B cell (primary cell): ENCODE measurements around the gene PAIP1. TPM values are rescaled to one million over a fixed set of nuclear protein-coding genes. Genes with fewer than 3 reads are reported as not detected.

Experiments
- ATAC-seq: fragments of 200-7000 bp; cut with Tn5 transposase; one replicate; pipeline ENCODE4 v1.10.0; 2021; ENCODE audit warnings: low read depth, mild to moderate bottlenecking, moderate number of reproducible peaks, moderate library complexity
- CTCF ChIA-PET: fragments of 350-600 bp; sonication (Branson Sonifier 250); formaldehyde crosslinking; loops from one replicate; lab custom pipeline; 2021; ENCODE audit warnings: antibody characterized with exemption, inconsistent platforms; lab: Charles Lee
- POLR2A ChIA-PET: fragments of 350-600 bp; sonication (Branson Sonifier 250); formaldehyde crosslinking; loops from one replicate; lab custom pipeline; 2021; ENCODE audit warnings: antibody characterized with exemption; lab: Charles Lee
- DNase-seq: peaks from one replicate; pipeline ENCODE4 v3.0.0; 2013
- H2AFZ ChIP-seq: 2 replicates; pipeline ENCODE4 v1.6.1; 2012; ENCODE audit warnings: mild to moderate bottlenecking, low read depth, low read length; ENCODE audit not compliant: insufficient read depth, poor library complexity, severe bottlenecking
- H3K27ac ChIP-seq, 2 donors: 1 replicate in 1 of 2; 2 replicates in 1 of 2; pipeline ENCODE4 v1.5.1; 2012 to 2013; ENCODE audit warnings: low read length in 2 of 2, mild to moderate bottlenecking in 2 of 2, moderate library complexity in 1 of 2
- H3K27me3 ChIP-seq, 4 experiments: fragments of 200-600 bp in 1 of 4; sonication (generic) in 1 of 4; replicated peaks in 1 of 4; 1 replicate in 2 of 4; 2 replicates in 2 of 4; pipeline versions ENCODE4 v1.6.1 to v1.7.0; 2013 to 2016; ENCODE audit warnings: low read length in 3 of 4, mild to moderate bottlenecking in 2 of 4, mixed read lengths in 1 of 4, moderate library complexity in 1 of 4; ENCODE audit not compliant: insufficient read depth in 4 of 4, control insufficient read depth in 3 of 4; ENCODE audit errors: control extremely low read depth in 1 of 4
- H3K36me3 ChIP-seq, 2 experiments: replicated peaks in 1 of 2; 1 replicate in 1 of 2; 2 replicates in 1 of 2; pipeline versions ENCODE4 v1.6.1 to v1.7.1; 2013; ENCODE audit warnings: low read length in 1 of 2; ENCODE audit not compliant: insufficient read depth in 2 of 2, control insufficient read depth in 1 of 2; ENCODE audit errors: control extremely low read depth in 1 of 2, extremely low read depth in 1 of 2
- H3K4me1 ChIP-seq, 2 donors: fragments of 200-600 bp in 1 of 2; sonication (generic) in 1 of 2; 1 replicate in 1 of 2; 2 replicates in 1 of 2; pipeline versions ENCODE4 v1.5.1 to v1.6.1; 2013 to 2017; ENCODE audit warnings: low read length in 2 of 2; ENCODE audit not compliant: control insufficient read depth in 2 of 2, insufficient read depth in 2 of 2
- H3K4me2 ChIP-seq: replicated peaks from 2 replicates; pipeline ENCODE3; 2012; ENCODE audit warnings: mild to moderate bottlenecking, low read depth, low read length; ENCODE audit not compliant: poor library complexity, severe bottlenecking
- H3K4me3 ChIP-seq, 5 experiments: fragments of 200-600 bp in 1 of 5; sonication (generic) in 1 of 5; 1 replicate in 3 of 5; 2 replicates in 2 of 5; pipeline versions ENCODE4 v1.5.1 to v1.7.0; 2011 to 2016; ENCODE audit warnings: low read length in 4 of 5, mild to moderate bottlenecking in 4 of 5, low read depth in 2 of 5, control low read depth in 1 of 5, moderate library complexity in 1 of 5; ENCODE audit not compliant: insufficient read depth in 1 of 5; ENCODE audit errors: control extremely low read depth in 1 of 5, extremely low read depth in 1 of 5
- H3K79me2 ChIP-seq: fragments of 200-600 bp; sonication (generic); one replicate; pipeline ENCODE4 v1.6.0; 2016; ENCODE audit warnings: low read length; ENCODE audit not compliant: control insufficient read depth, insufficient read depth
- H3K9ac ChIP-seq: fragments of 200-600 bp; sonication (generic); 2 replicates; pipeline ENCODE4 v1.6.1; 2017; ENCODE audit warnings: mild to moderate bottlenecking, low read length, moderate library complexity
- H3K9me3 ChIP-seq, 3 donors: one replicate each; pipeline versions ENCODE4 v1.6.1 to v1.7.1; 2013; ENCODE audit warnings: low read length in 2 of 3; ENCODE audit not compliant: control insufficient read depth in 2 of 3, insufficient read depth in 1 of 3; ENCODE audit errors: control extremely low read depth in 1 of 3
- H4K20me1 ChIP-seq: 2 replicates; pipeline ENCODE4 v1.6.0; 2012; ENCODE audit warnings: mild to moderate bottlenecking, low read length; ENCODE audit not compliant: insufficient read depth, control insufficient read depth, poor library complexity, severe bottlenecking
- H3K27ac Mint-ChIP-seq: one replicate; pipeline ENCODE4 v1.8.0; 2021; ENCODE audit warnings: mixed read lengths
- H3K27me3 Mint-ChIP-seq: one replicate; pipeline ENCODE4 v1.8.0; 2021; ENCODE audit warnings: mixed read lengths
- H3K4me1 Mint-ChIP-seq: one replicate; pipeline ENCODE4 v1.8.0; 2021; ENCODE audit warnings: mixed read lengths
- H3K4me3 Mint-ChIP-seq: one replicate; pipeline ENCODE4 v1.8.0; 2021; ENCODE audit warnings: mixed read lengths
- H3K9me3 Mint-ChIP-seq: one replicate; pipeline ENCODE4 v1.8.0; 2022; ENCODE audit warnings: mixed read lengths; ENCODE audit not compliant: insufficient read depth
- CTCF ChIP-seq: fragments of 200-600 bp; IDR thresholded peaks from one replicate; pipeline ENCODE4 v1.8.0; 2022; ENCODE audit warnings: antibody characterized with exemption, mild to moderate bottlenecking
- EZH2 ChIP-seq: IDR thresholded peaks from 2 replicates; pipeline ENCODE4 v1.6.1; 2012; ENCODE audit warnings: borderline replicate concordance, low read depth, mild to moderate bottlenecking, moderate library complexity, low read length; ENCODE audit not compliant: insufficient read depth, poor library complexity, severe bottlenecking
- WGBS: methylation state at CpG from one replicate; pipeline ENCODE4 v1.1.5; 2013; ENCODE audit warnings: missing lambda C conversion rate; ENCODE audit not compliant: insufficient coverage; 5-methylcytosine and 5-hydroxymethylcytosine counted together
- intact Hi-C: fragments of 100-400 bp; cut with micrococcal nuclease; formaldehyde crosslinking; loops from one replicate; pipeline ENCODE4 v1.10.0; 2022
- polyA plus RNA-seq: library from polyadenylated mRNA; depleted of rRNA; stranded (reverse); fragments of >200 nt; gene quantifications from 2 replicates; pipeline ENCODE4 v1.2.3, GENCODE V29; 2012
- total RNA-seq, 2 donors: library from RNA; stranded (reverse); fragments of 120-200 nt in 1 of 2; gene quantifications; 1 replicate in 1 of 2; 2 replicates in 1 of 2; pipeline versions ENCODE4 v1.2.3 to v1.2.4, GENCODE V29; 2013 to 2022

PAIP1 gene
- total and polyA plus RNA-seq, 2 donors (not counting 1 experiment from before 2014, with no cell fraction given), result 23.0 to 31.8 TPM

- no peak overlapping the region for H3K4me3 ChIP-seq
- DNase-seq, result no peak
- H3K79me2 ChIP-seq, result no peaks in the 10 kb centered on the region
- ChIA-PET CTCF (no interaction called here), POLR2A (interaction anchor here (0.5 kb wide), 1 partner anchor 47 kb away, joined by 3 read pairs; the partner anchor contains the start of gene TMEM267)
- H3K27me3 ChIP-seq, result no peaks in the 10 kb centered on the region
- WGBS, result no CpG with 5 or more reads among the region's 2 CpGs
- intact Hi-C loops, result no loop called here
- Mint-ChIP-seq H3K4me3 (no peak overlapping the region), H3K27ac (no peak overlapping the region), H3K4me1 (no peaks in the 10 kb centered on the region), H3K9me3 (no peaks in the 10 kb centered on the region), H3K27me3 (no peaks in the 10 kb centered on the region)
- H2AFZ ChIP-seq, result no peak overlapping the region
- no peak overlapping the region for H3K9ac ChIP-seq
- H3K27ac ChIP-seq, result no peak overlapping the region
- H3K4me2 ChIP-seq, result no peak overlapping the region
- H3K9me3 ChIP-seq, result no peaks in the 10 kb centered on the region
- no peak for TF ChIP-seq EZH2
- no peak for TF ChIP-seq CTCF
- H3K4me1 ChIP-seq, result no peaks in the 10 kb centered on the region
- peaks cover 20 to 67% of the 10 kb centered on the region in 2 experiments for H3K36me3 ChIP-seq
- no peaks in the 10 kb centered on the region for H4K20me1 ChIP-seq
- no peak for ATAC-seq
Measured at GRCh38 chr5:43530648-43531047, 26.2 kb downstream of the PAIP1 start.

- Histone ChIP-seq H3K4me3 (no peak overlapping the region), H3K9ac (no peak overlapping the region), H3K27ac (no peak overlapping the region), H4K20me1 (no peaks in the 10 kb centered on the region), H3K27me3 (no peaks in the 10 kb centered on the region), H3K79me2 (no peaks in the 10 kb centered on the region), H3K9me3 (no peaks in the 10 kb centered on the region), H3K4me1 (no peaks in the 10 kb centered on the region), H3K4me2 (no peak overlapping the region), H2AFZ (no peak overlapping the region), H3K36me3 (peaks cover 9 to 25% of the 10 kb centered on the region in 2 experiments)
- 90% methylated on average over 2 of the region's 2 CpGs for WGBS
- no peak for DNase-seq
- Mint-ChIP-seq H3K27me3 (no peaks in the 10 kb centered on the region), H3K4me1 (no peaks in the 10 kb centered on the region), H3K4me3 (no peak overlapping the region), H3K9me3 (no peaks in the 10 kb centered on the region), H3K27ac (no peak overlapping the region)
- intact Hi-C loops, result no loop called here
- ATAC-seq, result no peak
- TF ChIP-seq EZH2 (no peak), CTCF (no peak)
- CTCF ChIA-PET, result no interaction called here
- POLR2A ChIA-PET, result no interaction called here
Measured at GRCh38 chr5:43523662-43524072, 33.2 kb downstream of the PAIP1 start.
